RPMI8226 (cell line): ENCODE results near the gene ANKEF1.
A peak's percentile ranks its signal among the peaks of the same experiment; 100 is the strongest.

Source experiments
- DNase-seq: peaks from one replicate; pipeline ENCODE4 v3.0.0-alpha.2; 2015

The ANKEF1 gene

DNA sequence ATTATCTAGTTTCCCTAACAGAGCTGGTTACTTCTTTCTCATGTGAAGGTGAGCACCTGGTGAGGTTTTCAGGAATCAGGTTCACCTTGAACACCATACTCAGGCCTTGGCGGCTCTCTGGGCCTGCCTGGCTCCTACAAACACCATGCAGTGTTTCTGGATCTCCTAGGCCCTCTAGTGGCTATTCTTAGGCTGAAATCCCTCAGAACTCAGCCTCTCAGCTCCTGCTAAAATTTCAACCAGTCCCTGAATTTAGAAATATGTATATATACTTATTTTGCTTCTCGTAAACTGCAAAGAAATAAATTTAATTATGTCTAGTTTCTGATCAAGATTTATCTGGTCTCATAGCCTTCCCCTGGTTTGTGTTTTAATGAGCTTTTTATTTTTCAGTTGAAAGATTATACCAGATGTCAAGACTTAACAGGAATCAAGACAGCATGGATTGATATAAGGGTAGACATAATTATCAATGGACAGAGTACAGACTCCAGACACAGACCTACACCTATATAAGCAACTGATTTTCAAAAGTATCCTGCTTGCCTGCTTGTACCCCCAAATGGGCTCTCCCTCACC, 55.9 kb downstream of the ANKEF1 start:
- peak; percentile 62 for DNase-seq

DNA sequence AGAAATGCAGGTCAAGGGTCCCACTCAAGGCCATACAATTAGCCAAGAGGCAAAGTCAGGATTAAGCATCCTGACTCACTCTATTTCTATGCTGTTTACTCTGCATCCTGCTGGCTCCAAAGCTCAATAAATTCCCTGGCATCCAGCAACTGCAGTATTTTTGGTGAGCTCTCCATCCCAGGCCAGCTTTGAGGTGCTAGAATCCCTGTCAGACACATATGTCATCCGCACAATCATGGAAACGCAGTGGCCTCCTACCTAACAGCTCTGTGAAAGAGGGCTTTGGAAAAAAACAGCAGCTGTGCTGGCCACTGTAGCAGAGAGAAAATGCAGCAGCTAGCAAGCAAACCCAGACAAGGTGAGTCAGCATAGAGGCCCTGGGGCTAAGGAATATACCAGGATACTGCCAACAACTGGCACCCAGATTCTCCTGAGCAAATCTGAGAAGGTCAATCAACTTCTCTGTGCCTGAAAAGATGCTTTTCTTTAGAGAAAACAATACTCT, 58.4 kb downstream of the ANKEF1 start:
- DNase-seq, result no peak

DNA sequence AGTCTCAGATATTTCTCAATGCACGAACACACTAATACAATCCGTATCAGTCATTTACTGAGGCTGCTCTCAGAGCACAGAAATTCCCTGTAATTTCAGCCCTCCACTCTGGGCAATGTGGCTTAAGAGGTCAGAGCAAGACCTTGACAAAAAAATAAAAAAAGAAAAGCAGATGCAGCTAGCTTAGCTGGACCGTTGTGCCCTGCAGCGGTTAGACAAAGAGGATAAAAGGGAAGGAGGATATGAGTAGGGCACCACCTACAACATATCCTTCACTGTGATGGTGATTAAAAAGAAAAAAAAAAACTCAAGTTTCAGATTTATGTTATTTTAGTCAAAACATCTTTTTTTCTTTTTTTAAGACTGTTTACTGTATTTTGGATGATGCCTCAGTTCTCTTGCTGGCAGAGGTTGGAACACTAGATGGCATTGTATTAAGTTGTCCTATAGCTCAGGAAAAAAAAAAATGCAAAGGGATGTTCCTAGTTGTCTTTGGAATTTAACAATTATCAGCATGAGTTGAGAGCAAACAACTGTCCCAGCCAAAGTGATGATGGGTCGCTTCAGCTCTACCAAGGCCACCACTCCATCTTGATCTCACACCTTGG, 59.9 kb downstream of the ANKEF1 start:
- DNase-seq, result no peak

GRCh38 chr20:10096790-10097189, 62.0 kb downstream of the ANKEF1 start:
- no peak for DNase-seq

DNA sequence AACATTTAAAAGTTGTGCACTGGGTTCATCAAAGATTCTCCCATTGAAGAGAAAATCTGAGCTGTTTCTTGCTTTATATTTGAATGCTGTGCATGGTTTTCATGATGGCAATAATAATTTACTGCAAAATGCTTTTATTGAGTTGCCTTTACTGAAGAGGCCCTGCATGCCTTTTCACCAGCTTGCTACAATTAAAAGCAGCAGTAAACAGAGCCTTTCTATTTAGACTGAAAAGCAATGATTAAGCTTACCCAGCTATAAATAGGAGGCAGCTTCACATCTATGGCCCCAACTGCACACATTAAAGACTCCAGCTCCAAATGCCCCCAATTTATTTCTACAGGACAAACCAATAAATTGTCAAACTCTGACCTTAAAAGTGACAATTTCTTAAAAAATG, 70.3 kb downstream of the ANKEF1 start:
- no peak for DNase-seq
